Kidney epithelial cell (primary cell): ENCODE data around the gene DEPDC4. TPM values are rescaled to one million over a fixed set of nuclear protein-coding genes. Genes with fewer than 3 reads are reported as not detected.

ENCODE experiments used
- DNase-seq: peaks from one replicate; pipeline ENCODE4 v3.0.0-alpha.2; 2010; ENCODE audit warnings: low read depth
- H3K27me3 ChIP-seq: 2 replicates; pipeline ENCODE4 v1.6.0; 2011; ENCODE audit warnings: low read length; ENCODE audit not compliant: control insufficient read depth, insufficient read depth
- H3K36me3 ChIP-seq: 2 replicates; pipeline ENCODE4 v1.5.1; 2011; ENCODE audit warnings: low read length; ENCODE audit not compliant: control insufficient read depth, insufficient read depth
- H3K4me3 ChIP-seq: 2 replicates; pipeline ENCODE4 v1.5.1; 2011; ENCODE audit warnings: low read depth, mild to moderate bottlenecking, control low read depth, low read length
- CTCF ChIP-seq: IDR thresholded peaks from 2 replicates; pipeline ENCODE4 v1.5.1; 2011; ENCODE audit warnings: mild to moderate bottlenecking, moderate library complexity, low read length, control low read depth, inconsistent platforms; ENCODE audit not compliant: insufficient read depth, poor library complexity, severe bottlenecking
- total RNA-seq: library from RNA; depleted of rRNA; stranded (reverse); fragments of >200 nt; gene quantifications from 2 replicates; pipeline ENCODE4 v1.2.3, GENCODE V29; 2015

The DEPDC4 gene
- total RNA-seq, 1 donor from 2014 or later, result 1.0 TPM

GRCh38 chr12:100214518-100214917 is 52.4 kb downstream of the DEPDC4 start:
- Histone ChIP-seq H3K4me3 (no peak overlapping the region), H3K27me3 (no peaks in the 10 kb centered on the region), H3K36me3 (no peaks in the 10 kb centered on the region)
- DNase-seq, result no peak
- TF ChIP-seq CTCF, result no peak

GRCh38 chr12:100213016-100213891 is 53.6 kb downstream of the DEPDC4 start:
- no peaks in the 10 kb centered on the region for H3K27me3 ChIP-seq
- no peak overlapping the region for H3K4me3 ChIP-seq
- no peak for DNase-seq
- H3K36me3 ChIP-seq, result peaks cover 2% of the 10 kb centered on the region
- no peak for TF ChIP-seq CTCF

GRCh38 chr12:100211698-100212097 is 55.2 kb downstream of the DEPDC4 start:
- TF ChIP-seq CTCF, result no peak
- no peak for DNase-seq
- H3K4me3 ChIP-seq, result no peak overlapping the region
- peaks cover 2% of the 10 kb centered on the region for H3K36me3 ChIP-seq
- H3K27me3 ChIP-seq, result no peaks in the 10 kb centered on the region

- Histone ChIP-seq H3K27me3 (no peaks in the 10 kb centered on the region), H3K36me3 (peaks cover 2% of the 10 kb centered on the region), H3K4me3 (no peak overlapping the region)
- DNase-seq, result no peak
- no peak for TF ChIP-seq CTCF
Observed at GRCh38 chr12:100208834-100209233, 58.0 kb downstream of the DEPDC4 start.

- H3K4me3 ChIP-seq, result no peak overlapping the region
- TF ChIP-seq CTCF, result no peak
- H3K36me3 ChIP-seq, result peaks cover 2% of the 10 kb centered on the region
- no peak for DNase-seq
- H3K27me3 ChIP-seq, result no peaks in the 10 kb centered on the region
Observed at GRCh38 chr12:100207311-100207710, 59.6 kb downstream of the DEPDC4 start.
